ENCODE results near the gene UNKL.

The UNKL gene, protein sequence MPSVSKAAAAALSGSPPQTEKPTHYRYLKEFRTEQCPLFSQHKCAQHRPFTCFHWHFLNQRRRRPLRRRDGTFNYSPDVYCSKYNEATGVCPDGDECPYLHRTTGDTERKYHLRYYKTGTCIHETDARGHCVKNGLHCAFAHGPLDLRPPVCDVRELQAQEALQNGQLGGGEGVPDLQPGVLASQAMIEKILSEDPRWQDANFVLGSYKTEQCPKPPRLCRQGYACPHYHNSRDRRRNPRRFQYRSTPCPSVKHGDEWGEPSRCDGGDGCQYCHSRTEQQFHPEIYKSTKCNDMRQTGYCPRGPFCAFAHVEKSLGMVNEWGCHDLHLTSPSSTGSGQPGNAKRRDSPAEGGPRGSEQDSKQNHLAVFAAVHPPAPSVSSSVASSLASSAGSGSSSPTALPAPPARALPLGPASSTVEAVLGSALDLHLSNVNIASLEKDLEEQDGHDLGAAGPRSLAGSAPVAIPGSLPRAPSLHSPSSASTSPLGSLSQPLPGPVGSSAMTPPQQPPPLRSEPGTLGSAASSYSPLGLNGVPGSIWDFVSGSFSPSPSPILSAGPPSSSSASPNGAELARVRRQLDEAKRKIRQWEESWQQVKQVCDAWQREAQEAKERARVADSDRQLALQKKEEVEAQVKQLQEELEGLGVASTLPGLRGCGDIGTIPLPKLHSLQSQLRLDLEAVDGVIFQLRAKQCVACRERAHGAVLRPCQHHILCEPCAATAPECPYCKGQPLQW

DNA sequence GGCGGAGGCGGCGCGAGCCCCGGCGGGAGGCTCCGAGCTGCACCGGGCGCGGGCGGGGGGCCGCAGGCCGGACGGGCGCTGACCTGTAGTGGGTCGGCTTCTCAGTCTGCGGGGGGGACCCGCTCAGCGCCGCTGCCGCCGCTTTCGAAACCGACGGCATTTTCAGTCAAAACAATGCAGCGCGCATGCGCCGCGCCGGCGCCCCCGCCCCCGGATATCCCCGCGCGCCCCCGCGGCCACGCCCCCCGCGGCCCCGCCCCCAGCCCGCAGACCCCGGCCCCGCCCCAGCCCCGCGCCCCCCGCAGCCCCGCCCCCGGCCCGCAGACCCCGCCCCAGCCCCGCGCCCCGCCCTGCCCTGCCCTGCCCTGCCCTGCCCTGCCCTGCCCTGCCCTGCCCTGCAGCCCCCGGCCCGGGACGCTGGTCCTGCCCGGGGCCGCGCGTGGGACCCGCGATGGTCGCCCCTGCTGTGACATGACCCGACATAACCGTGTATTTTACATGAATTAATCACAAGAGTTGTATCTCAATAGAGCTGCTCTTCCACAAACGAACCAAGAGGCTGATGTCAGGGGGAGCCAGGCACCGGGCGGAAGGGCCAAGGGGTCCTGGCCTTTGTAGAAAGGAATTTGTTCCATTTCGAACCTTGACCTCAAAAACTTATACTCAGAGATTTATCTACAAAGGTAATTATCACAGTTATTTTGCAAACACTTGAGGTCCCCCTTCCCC is at the start of gene UNKL:
UNKL (minus strand) TSS at position 173 of the 729 bp plus-strand sequence; CDS start at position 160, 13 bp downstream.
- in situ Hi-C loops (cut with MboI; ENCODE audit: low sequenced_read_pairs) = no loop called here

DNA sequence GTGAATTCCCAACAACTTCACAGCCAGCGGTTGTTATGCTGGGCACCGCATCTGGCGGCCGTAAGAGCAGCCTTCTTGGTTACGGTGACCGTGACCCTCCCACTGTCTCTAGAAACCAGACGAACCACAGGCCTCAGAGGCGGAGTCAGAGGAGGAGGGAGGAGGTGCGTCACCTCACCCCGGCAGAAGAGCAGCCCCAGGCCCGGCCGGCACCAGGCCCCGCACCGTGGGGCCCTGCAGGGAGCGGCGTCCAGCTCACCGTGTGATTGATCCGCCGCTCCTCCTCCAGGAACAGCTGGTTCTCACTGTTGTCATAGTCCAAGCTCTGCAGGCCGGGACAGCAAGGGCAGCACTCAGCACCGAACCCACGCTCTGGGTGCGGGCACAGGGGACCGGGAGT is 46.6 kb upstream of the UNKL start:
- in situ Hi-C loops (cut with MboI; ENCODE audit: low sequenced_read_pairs) = no loop called here

GRCh38 chr16:1460602-1461138 is 46.2 kb upstream of the UNKL start:
- in situ Hi-C loops (cut with MboI; ENCODE audit: low sequenced_read_pairs) = no loop called here

GRCh38 chr16:1459967-1460366 is 45.5 kb upstream of the UNKL start:
- in situ Hi-C loops (cut with MboI; ENCODE audit: low sequenced_read_pairs) = no loop called here

GRCh38 chr16:1458977-1459341 is 44.5 kb upstream of the UNKL start:
- in situ Hi-C loops (cut with MboI; ENCODE audit: low sequenced_read_pairs) = no loop called here

DNA sequence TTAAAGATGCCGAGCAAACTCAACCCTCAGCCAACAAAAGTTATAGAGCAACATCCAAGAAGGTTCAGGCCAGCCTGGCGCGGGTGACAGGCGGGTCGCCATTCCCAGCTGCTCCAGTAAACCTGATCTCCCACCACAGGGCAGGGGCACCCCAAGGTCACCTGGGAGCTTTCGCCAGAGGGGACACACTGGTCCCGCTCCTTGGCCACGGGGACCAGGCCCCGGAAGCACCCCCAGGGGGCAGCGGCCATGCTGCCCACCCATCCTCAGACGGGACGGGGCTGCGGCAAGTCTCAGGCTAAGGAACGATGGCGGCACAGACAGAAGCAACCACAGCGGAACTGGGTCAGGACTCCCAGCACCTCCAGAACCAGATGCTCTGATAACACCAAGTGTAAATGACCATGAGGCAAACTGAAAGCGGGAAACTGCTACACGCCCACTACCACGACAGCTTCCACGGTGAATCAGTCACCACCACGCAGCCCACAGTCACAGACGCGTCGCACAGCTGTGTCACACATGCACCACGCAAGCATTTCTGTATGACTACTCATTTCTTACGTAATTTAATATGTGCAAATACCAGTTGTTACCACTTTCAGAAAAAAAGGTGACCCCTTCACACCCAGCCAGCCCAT is 44.0 kb upstream of the UNKL start:
- in situ Hi-C loops (cut with MboI; ENCODE audit: low sequenced_read_pairs) = no loop called here

DNA sequence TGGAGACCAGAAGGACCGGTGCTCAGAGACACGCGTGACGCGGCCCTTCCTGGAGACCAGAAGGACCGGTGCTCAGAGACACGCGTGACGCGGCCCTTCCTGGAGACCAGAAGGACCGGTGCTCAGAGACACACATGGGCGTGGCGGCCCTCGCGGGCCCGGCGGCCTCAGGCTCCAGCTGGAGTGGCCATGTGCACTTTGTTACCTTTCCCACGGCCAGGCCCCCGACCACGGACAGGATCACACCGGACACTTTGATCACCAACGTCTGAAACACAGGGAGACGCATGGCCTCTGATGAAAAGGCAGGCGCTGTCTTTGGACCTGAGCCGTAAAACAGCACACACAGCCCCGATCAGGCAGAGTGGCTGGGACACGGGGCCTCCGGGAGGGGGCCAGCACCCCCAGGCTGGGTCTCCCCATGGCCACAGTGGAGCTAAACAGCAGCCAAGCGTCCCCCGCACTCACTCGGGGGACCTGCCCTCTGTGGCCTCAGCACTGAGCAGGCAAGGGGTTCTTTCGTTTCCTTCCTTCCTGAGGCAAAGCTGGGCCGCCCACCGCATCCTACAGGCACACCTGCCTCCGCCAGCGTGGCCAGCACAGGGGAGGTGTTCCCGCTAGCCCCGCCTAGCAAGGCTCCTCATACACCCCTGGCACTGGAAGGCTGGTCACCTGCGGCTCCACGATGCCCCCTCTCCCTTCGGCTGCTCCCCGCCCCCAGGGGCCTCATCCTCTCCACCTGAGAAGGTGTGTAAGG is 43.2 kb upstream of the UNKL start:
- in situ Hi-C loops (cut with MboI; ENCODE audit: low sequenced_read_pairs) = no loop called here

GRCh38 chr16:1456951-1457350 is 42.4 kb upstream of the UNKL start:
- in situ Hi-C loops (cut with MboI; ENCODE audit: low sequenced_read_pairs) = no loop called here

DNA sequence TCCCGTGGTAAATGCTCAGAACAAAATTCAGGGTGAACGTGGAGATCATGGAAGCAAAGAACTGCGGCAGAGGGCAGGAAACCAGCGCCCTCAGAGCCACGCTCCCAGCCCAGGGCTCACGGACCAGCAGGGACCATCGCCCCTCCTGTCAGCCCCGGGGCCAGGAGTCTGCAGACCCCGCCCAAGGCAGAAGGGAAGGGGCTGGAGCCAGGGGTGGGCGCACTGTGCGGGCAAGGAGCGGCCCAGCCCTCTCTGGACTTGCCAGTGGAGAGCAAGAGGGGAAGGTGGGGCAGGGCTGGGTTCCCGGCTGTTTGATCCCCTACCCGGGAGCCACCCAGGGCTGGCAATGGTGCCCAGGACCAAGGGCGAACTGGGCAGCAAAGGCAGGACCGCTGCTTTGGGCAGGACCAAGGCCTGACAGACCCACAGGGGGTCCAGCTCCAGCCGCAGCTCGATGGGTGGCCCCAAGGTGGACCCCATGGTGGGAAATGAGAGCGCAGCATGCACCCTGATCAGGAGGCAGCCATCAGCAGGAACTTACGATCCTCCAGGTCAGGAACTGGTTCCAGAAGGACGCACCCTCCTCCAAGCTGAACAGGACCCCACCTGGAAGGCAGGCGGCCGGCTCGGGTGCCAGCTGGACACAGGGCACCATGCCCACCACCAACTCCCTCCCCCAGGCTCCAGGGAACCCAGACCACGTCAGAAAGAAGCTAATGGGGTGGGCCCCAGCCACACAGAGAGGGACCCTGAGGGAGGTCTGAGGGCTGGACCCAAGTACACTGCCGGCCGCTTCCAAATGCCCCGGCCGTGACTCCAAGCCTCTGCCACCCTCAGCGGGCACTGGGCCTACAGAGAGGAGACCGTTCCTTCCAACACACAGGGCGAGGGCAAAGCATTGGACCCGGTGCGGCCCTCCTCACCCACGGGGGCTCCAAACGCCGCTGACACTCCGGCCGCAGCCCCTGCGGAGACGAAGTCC is 41.0 kb upstream of the UNKL start:
- in situ Hi-C loops (cut with MboI; ENCODE audit: low sequenced_read_pairs) = no loop called here

- in situ Hi-C loops (cut with MboI; ENCODE audit: low sequenced_read_pairs) = no loop called here
Measured at GRCh38 chr16:1454561-1454960, 40.1 kb upstream of the UNKL start.

GRCh38 chr16:1453316-1453715 is 38.8 kb upstream of the UNKL start:
- in situ Hi-C loops (cut with MboI; ENCODE audit: low sequenced_read_pairs) = no loop called here

DNA sequence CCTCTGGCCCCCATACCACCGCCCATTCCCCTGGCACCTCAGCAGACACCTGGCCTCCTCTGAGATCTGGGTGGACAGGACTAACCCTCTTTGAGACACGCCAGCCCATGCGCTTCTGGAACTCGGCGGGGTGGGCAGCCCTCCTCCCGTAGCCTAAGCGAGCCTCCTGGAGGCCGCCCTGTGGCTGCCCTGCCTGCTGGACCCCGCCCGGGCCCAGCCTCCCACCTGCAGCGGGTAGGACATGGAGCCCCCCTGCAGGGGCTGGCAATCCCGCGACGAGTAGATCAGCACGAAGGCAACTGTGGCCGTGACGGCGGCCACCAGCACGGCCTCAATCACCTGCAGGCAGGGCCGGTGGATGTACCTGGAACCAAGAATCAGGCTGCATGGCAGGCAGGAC is 38.0 kb upstream of the UNKL start:
- in situ Hi-C loops (cut with MboI; ENCODE audit: low sequenced_read_pairs) = no loop called here

DNA sequence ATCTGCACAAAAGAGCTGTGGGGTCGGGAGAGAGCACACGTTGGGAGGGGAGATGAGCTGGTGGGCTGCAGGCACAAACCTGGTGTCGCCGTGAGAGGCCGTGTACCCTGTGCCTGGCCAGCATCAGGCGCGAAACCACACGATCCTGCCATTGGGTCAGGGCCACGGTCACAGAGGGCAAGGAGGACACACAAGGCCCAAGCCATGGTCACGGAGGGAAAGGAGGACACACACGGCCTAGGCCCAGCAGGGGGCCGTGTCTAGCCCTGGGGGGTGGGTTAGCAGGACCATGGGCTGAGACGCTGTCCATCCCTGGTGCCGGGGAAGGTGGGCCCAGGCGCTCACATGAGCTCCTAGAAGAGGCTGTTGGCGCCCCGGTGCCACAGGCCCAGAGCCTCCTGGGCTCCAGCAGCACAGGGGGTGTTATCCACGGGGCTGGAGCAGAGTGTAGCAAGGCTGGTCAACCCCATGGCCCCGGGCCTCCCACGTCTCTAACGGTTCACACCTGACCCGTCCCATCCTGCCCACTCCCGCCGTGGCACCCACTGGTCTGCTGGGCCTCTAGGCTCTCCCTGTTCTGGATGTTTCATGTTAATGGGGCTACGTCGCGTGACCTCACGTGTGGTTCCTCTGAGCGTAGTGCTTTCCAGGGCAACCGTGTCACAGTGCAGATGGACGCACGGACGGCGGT is 37.3 kb upstream of the UNKL start:
- in situ Hi-C loops (cut with MboI; ENCODE audit: low sequenced_read_pairs) = no loop called here

GRCh38 chr16:1450841-1451240 is 36.3 kb upstream of the UNKL start:
- in situ Hi-C loops (cut with MboI; ENCODE audit: low sequenced_read_pairs) = no loop called here

DNA sequence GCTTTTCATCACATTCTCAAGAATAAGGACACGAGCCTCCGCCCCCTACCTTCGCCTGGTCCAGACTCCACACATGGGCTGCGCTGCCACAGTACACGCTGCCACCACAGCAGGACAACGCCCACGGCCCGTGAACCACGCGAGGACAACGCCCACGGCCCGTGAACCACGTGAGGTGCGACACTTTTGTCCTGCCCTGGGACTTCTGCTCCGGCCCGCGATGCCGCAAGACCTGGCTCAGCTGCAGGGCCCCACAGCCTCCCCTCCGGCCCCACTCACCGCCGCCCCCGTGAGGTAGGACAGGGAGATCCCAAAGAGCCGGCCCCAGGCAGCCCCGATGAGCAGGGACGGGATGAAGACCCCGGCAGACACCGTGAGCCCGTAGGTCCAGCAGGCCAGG is 35.7 kb upstream of the UNKL start:
- in situ Hi-C loops (cut with MboI; ENCODE audit: low sequenced_read_pairs) = no loop called here

- in situ Hi-C loops (cut with MboI; ENCODE audit: low sequenced_read_pairs) = no loop called here
Measured at GRCh38 chr16:1449201-1449788, 34.8 kb upstream of the UNKL start.

DNA sequence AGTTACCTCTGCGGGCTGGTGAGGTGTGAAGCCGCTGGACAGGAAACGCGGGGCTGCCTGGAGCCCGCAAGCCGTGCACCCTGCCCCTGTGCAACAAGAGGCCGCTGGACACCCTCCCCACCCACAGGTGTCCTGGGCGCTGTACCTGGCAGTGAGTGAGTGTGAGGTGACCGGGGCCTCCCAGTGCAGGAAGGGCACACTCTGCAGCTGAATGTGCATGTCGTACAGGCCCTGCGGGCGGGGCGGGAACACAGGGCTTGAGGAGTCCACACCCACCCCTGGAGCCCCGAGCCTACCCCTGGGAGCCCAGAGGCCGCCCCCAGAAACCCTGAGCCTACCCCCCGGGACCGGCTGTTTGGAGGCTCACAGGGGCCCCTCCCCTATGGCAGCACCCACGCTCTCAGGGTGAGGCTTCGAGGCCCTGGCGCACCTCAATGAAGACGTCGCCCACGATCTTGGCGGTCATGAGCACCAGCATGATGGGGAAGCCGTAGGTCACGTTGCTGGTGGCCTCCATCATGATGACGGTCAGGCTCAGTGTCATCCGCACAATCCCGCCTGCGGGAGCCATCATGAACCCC is 34.1 kb upstream of the UNKL start:
- in situ Hi-C loops (cut with MboI; ENCODE audit: low sequenced_read_pairs) = no loop called here

DNA sequence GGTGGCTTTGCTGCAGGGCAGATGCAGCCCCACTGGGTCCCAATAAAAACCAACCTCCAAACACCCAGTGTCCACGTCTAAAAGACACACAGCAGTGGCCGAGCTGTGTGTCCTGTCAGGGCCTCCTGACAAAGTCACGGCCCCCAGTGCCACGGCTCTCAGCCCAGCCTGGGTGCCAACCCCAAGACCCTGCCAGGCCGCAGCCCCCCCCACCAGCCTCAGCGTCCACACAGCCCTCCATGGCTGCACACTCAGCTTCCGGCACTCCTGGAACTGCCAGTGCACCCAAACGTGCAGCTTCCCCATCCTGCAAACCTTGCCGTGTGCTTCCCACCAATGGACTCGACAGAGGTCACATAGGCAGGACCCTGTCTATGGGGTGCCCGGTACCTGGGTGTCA is 33.5 kb upstream of the UNKL start:
- in situ Hi-C loops (cut with MboI; ENCODE audit: low sequenced_read_pairs) = no loop called here

Data from HL-60/S4 treated with retinoic acid at 250 ng/mL for 4 days and 3 days (cell line).